Fibroblast of lung (primary cell): Measurements from ENCODE around the gene H1-8. TPM values are rescaled to one million over a fixed set of nuclear protein-coding genes. Genes with fewer than 3 reads are reported as not detected.

Source experiments
- DNase-seq, 2 donors: peaks; one replicate each; pipeline versions ENCODE4 v3.0.0 to v3.0.0-alpha.2; 2010; ENCODE audit warnings: low read depth in 2 of 2
- H2AFZ ChIP-seq: 2 replicates; pipeline ENCODE4 v1.5.1; 2012; ENCODE audit warnings: low read length, control low read depth, inconsistent platforms
- H3K27ac ChIP-seq: 2 replicates; pipeline ENCODE4 v1.5.1; 2011; ENCODE audit warnings: low read length, control low read depth; ENCODE audit not compliant: insufficient read depth
- H3K27me3 ChIP-seq: 2 replicates; pipeline ENCODE4 v1.5.1; 2011; ENCODE audit warnings: mild to moderate bottlenecking, low read length; ENCODE audit not compliant: control insufficient read depth, insufficient read depth
- H3K36me3 ChIP-seq: 2 replicates; pipeline ENCODE4 v1.5.1; 2011; ENCODE audit warnings: low read length; ENCODE audit not compliant: control insufficient read depth, insufficient read depth
- H3K4me1 ChIP-seq: 2 replicates; pipeline ENCODE4 v1.5.1; 2011; ENCODE audit warnings: low read length; ENCODE audit not compliant: control insufficient read depth, insufficient read depth; ENCODE audit errors: extremely low read depth
- H3K4me2 ChIP-seq: 2 replicates; pipeline ENCODE4 v1.5.1; 2011; ENCODE audit warnings: low read length, control low read depth; ENCODE audit not compliant: insufficient read depth; ENCODE audit errors: extremely low read depth
- H3K4me3 ChIP-seq, 4 experiments: fragments of 200-600 bp in 1 of 4; sonication (generic) in 1 of 4; replicated peaks in 1 of 4; 2 replicates each; pipeline ENCODE4 v1.5.1; 2011 to 2016; ENCODE audit warnings: low read length in 4 of 4, low read depth in 3 of 4, mild to moderate bottlenecking in 3 of 4, control low read depth in 2 of 4, inconsistent platforms in 1 of 4, mixed read lengths in 1 of 4; ENCODE audit not compliant: insufficient read depth in 1 of 4; ENCODE audit errors: control extremely low read depth in 1 of 4
- H3K79me2 ChIP-seq: 2 replicates; pipeline ENCODE4 v1.5.1; 2012; ENCODE audit warnings: mild to moderate bottlenecking, low read length, inconsistent platforms; ENCODE audit not compliant: control insufficient read depth, insufficient read depth
- H3K9ac ChIP-seq: 2 replicates; pipeline ENCODE4 v1.5.1; 2011; ENCODE audit warnings: mild to moderate bottlenecking, low read length, control low read depth; ENCODE audit not compliant: insufficient read depth
- H3K9me3 ChIP-seq: 2 replicates; pipeline ENCODE4 v1.5.1; 2012; ENCODE audit warnings: low read depth, low read length; ENCODE audit not compliant: control insufficient read depth, insufficient read depth
- H4K20me1 ChIP-seq: 2 replicates; pipeline ENCODE4 v1.5.1; 2011; ENCODE audit warnings: low read length; ENCODE audit not compliant: control insufficient read depth, insufficient read depth; ENCODE audit errors: extremely low read depth
- CTCF ChIP-seq, 2 donors: IDR thresholded peaks in 1 of 2; conservative IDR thresholded peaks in 1 of 2; 1 replicate in 1 of 2; 2 replicates in 1 of 2; pipeline ENCODE4 v1.5.1; 2011 to 2012; ENCODE audit warnings: low read length in 2 of 2, control low read depth in 1 of 2, inconsistent platforms in 1 of 2, low read depth in 1 of 2, mild to moderate bottlenecking in 1 of 2
- EZH2 ChIP-seq: IDR thresholded peaks from 2 replicates; pipeline ENCODE4 v1.5.1; 2012; ENCODE audit warnings: low read length, control low read depth, mild to moderate bottlenecking; ENCODE audit errors: missing control alignments
- polyA plus RNA-seq, 2 donors: library from polyadenylated mRNA; depleted of rRNA in 1 of 2; stranded (reverse) in 1 of 2; unstranded in 1 of 2; fragments of >200 nt; gene quantifications; 2 replicates each; pipeline ENCODE4 v1.2.1, GENCODE V29; 2011 to 2012; ENCODE audit warnings: missing spikeins in 1 of 2
- total RNA-seq: library from RNA; depleted of rRNA; stranded (reverse); fragments of >200 nt; gene quantifications from 2 replicates; pipeline ENCODE4 v1.2.1, GENCODE V29; 2014

The H1-8 gene
- total and polyA plus RNA-seq, 2 donors (not counting 1 experiment from before 2014, with no cell fraction given): not detected

- Histone ChIP-seq H3K27ac (no peak overlapping the region), H3K4me1 (peaks cover 2% of the 10 kb centered on the region), H3K9me3 (no peaks in the 10 kb centered on the region), H2AFZ (no peak overlapping the region), H3K4me2 (no peak overlapping the region), H3K36me3 (peaks cover 23% of the 10 kb centered on the region), H3K27me3 (no peaks in the 10 kb centered on the region), H4K20me1 (no peaks in the 10 kb centered on the region), H3K79me2 (no peaks in the 10 kb centered on the region), H3K9ac (no peak overlapping the region), H3K4me3 (no peak overlapping the region)
- peak in 1 of 2 donors; percentile 39 for DNase-seq
- TF ChIP-seq CTCF (conservative IDR thresholded peaks at IDR 0.05 in 1 of 2, IDR thresholded peaks at IDR 0.05 in 1 of 2; ENCODE audit: low read depth in 1 of 2, low read length in 2 of 2) (no peak), EZH2 (no peak)
These were observed 34.4 kb downstream of the H1-8 start for GRCh38 chr3:129577366-129577765.

DNA sequence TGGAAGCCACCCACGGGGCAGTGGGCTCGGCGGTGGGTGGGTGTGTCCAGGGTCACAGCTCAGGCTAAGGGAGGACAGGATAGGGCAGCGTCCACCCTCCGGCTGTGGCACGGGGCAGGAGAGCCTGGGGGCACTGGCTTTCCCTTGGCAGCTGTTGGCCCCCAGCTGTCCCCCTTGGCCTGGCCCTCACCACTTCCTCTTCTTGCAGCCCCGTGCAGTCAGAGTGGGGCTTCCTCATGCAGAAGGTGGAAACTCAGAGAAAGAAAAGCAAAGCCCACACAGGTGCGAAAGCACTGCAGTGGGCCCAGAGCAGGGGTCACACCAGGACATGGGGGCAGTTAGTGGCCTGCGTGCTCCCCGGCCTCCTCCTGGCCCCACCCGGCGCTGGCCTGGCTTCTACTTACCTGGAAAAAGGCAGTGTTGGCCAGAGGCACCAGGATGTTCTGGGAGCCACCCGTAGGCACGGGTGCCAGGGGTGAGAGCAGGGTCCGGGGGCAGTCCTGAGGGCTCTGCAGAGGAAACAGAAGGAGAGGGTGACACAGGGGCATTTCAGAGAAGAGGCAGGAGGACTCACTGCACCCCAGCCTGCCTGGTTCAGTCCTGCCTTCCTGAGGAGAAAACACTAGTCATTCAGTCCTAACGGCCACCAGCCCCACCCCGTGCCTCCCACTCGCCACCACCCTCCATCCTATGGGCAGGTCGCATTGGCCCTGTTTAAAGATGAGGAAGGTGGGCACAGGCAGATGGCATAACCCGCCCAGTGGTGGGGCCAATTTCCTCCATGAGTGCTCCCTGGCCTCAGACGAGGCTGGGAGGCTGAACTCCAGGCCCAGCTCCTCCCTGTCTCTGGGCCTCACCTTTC lies 35.2 kb downstream of the H1-8 start:
- no peak for TF ChIP-seq EZH2
- no peak for TF ChIP-seq CTCF (conservative IDR thresholded peaks at IDR 0.05 in 1 of 2, IDR thresholded peaks at IDR 0.05 in 1 of 2; ENCODE audit: low read depth in 1 of 2, low read length in 2 of 2)

GRCh38 chr3:129579991-129580390 lies 37.0 kb downstream of the H1-8 start:
- no peak for DNase-seq

More for the DNA sequence above, 35.2 kb downstream of the H1-8 start:
- Histone ChIP-seq H3K4me2 (no peak overlapping the region), H3K4me1 (peaks cover 2% of the 10 kb centered on the region), H3K36me3 (peaks cover 23% of the 10 kb centered on the region), H4K20me1 (no peaks in the 10 kb centered on the region), H3K27me3 (no peaks in the 10 kb centered on the region), H3K4me3 (no peak overlapping the region), H3K79me2 (no peaks in the 10 kb centered on the region), H3K27ac (no peak overlapping the region), H3K9ac (no peak overlapping the region), H2AFZ (no peak overlapping the region), H3K9me3 (no peaks in the 10 kb centered on the region)
- no peak for DNase-seq

More at GRCh38 chr3:129579991-129580390, 37.0 kb downstream of the H1-8 start:
- Histone ChIP-seq H3K27ac (no peak overlapping the region), H3K4me1 (peaks cover 2% of the 10 kb centered on the region), H3K9me3 (no peaks in the 10 kb centered on the region), H3K79me2 (no peaks in the 10 kb centered on the region), H3K27me3 (no peaks in the 10 kb centered on the region), H2AFZ (no peak overlapping the region), H4K20me1 (no peaks in the 10 kb centered on the region), H3K4me3 (no peak overlapping the region), H3K4me2 (no peak overlapping the region), H3K9ac (no peak overlapping the region), H3K36me3 (peaks cover 30% of the 10 kb centered on the region)
- no peak for TF ChIP-seq CTCF (conservative IDR thresholded peaks at IDR 0.05 in 1 of 2, IDR thresholded peaks at IDR 0.05 in 1 of 2; ENCODE audit: low read depth in 1 of 2, low read length in 2 of 2)
- no peak for TF ChIP-seq EZH2
